ENCODE results near the gene ASH1L.
"Not testable (repeated sequence)": the region's sequence is repeated elsewhere in the genome, so short reads cannot be mapped to it uniquely, and the experiment has no call there.

ASH1L gene

GRCh38 chr1:155295183-155295941 is 267.2 kb downstream of the ASH1L start:
- H3K4me3 Mint-ChIP-seq, result no peak overlapping the region
- peaks cover 9% of the 10 kb centered on the region for H3K4me1 Mint-ChIP-seq (ENCODE audit: low read depth)
- peaks cover 59% of the 10 kb centered on the region for H3K27me3 Mint-ChIP-seq (ENCODE audit: low read depth)
- H3K27ac Mint-ChIP-seq, result no peak overlapping the region
- H3K36me3 Mint-ChIP-seq (ENCODE audit: low read depth), result peaks cover 8% of the 10 kb centered on the region
- H3K9me3 Mint-ChIP-seq, result no peaks in the 10 kb centered on the region

GRCh38 chr1:155294520-155295182 is 268.0 kb downstream of the ASH1L start:
- peaks cover 8% of the 10 kb centered on the region for H3K36me3 Mint-ChIP-seq (ENCODE audit: low read depth)
- H3K4me1 Mint-ChIP-seq (ENCODE audit: low read depth), result peaks cover 9% of the 10 kb centered on the region
- no peaks in the 10 kb centered on the region for H3K9me3 Mint-ChIP-seq
- H3K27ac Mint-ChIP-seq, result no peak overlapping the region
- peaks cover 63% of the 10 kb centered on the region for H3K27me3 Mint-ChIP-seq (ENCODE audit: low read depth)
- peak overlapping the region; percentile 42 for H3K4me3 Mint-ChIP-seq

- H3K4me3 Mint-ChIP-seq, result no peak overlapping the region
- peaks cover 60% of the 10 kb centered on the region for H3K27me3 Mint-ChIP-seq (ENCODE audit: low read depth)
- peaks cover 7% of the 10 kb centered on the region for H3K4me1 Mint-ChIP-seq (ENCODE audit: low read depth)
- no peak overlapping the region for H3K27ac Mint-ChIP-seq
- H3K36me3 Mint-ChIP-seq (ENCODE audit: low read depth), result peaks cover 8% of the 10 kb centered on the region
- H3K9me3 Mint-ChIP-seq, result no peaks in the 10 kb centered on the region
Measured at GRCh38 chr1:155293086-155293749, 269.4 kb downstream of the ASH1L start.

- not testable (repeated sequence) for H3K4me1 Mint-ChIP-seq (ENCODE audit: low read depth)
Measured at GRCh38 chr1:155291006-155291405, 271.6 kb downstream of the ASH1L start.

GRCh38 chr1:155287987-155288543 is 274.5 kb downstream of the ASH1L start:
- no peak overlapping the region for H3K4me3 Mint-ChIP-seq
- no peaks in the 10 kb centered on the region for H3K9me3 Mint-ChIP-seq
- H3K4me1 Mint-ChIP-seq (ENCODE audit: low read depth), result no peaks in the 10 kb centered on the region
- H3K27me3 Mint-ChIP-seq (ENCODE audit: low read depth), result peaks cover 14% of the 10 kb centered on the region
- H3K27ac Mint-ChIP-seq, result no peak overlapping the region
- no peaks in the 10 kb centered on the region for H3K36me3 Mint-ChIP-seq (ENCODE audit: low read depth)

More at GRCh38 chr1:155291006-155291405, 271.6 kb downstream of the ASH1L start:
- not testable (repeated sequence) for H3K4me3 Mint-ChIP-seq; H3K36me3 Mint-ChIP-seq (ENCODE audit: low read depth); H3K27ac Mint-ChIP-seq; H3K9me3 Mint-ChIP-seq
- peaks cover 39% of the 10 kb centered on the region for H3K27me3 Mint-ChIP-seq (ENCODE audit: low read depth)

- Mint-ChIP-seq H3K4me1 (ENCODE audit: low read depth) (no peaks in the 10 kb centered on the region), H3K27ac (no peak overlapping the region), H3K4me3 (no peak overlapping the region), H3K9me3 (no peaks in the 10 kb centered on the region), H3K36me3 (ENCODE audit: low read depth) (no peaks in the 10 kb centered on the region), H3K27me3 (ENCODE audit: low read depth) (peaks cover 7% of the 10 kb centered on the region)
Measured at GRCh38 chr1:155286544-155286943, 276.1 kb downstream of the ASH1L start.

- no peaks in the 10 kb centered on the region for H3K4me1 Mint-ChIP-seq (ENCODE audit: low read depth)
- no peak overlapping the region for H3K27ac Mint-ChIP-seq
- no peak overlapping the region for H3K4me3 Mint-ChIP-seq
- H3K27me3 Mint-ChIP-seq (ENCODE audit: low read depth), result peaks cover 5% of the 10 kb centered on the region
- no peaks in the 10 kb centered on the region for H3K9me3 Mint-ChIP-seq
- no peaks in the 10 kb centered on the region for H3K36me3 Mint-ChIP-seq (ENCODE audit: low read depth)
Measured at GRCh38 chr1:155285631-155286044, 277.0 kb downstream of the ASH1L start.
